Central memory CD4-positive, alpha-beta T cell (primary cell): ENCODE measurements around the gene GPI.
A peak's percentile ranks its signal among the peaks of the same experiment; 100 is the strongest.

Experiments
- DNase-seq: peaks from one replicate; pipeline ENCODE4 v3.0.0; 2022

The GPI gene

DNA sequence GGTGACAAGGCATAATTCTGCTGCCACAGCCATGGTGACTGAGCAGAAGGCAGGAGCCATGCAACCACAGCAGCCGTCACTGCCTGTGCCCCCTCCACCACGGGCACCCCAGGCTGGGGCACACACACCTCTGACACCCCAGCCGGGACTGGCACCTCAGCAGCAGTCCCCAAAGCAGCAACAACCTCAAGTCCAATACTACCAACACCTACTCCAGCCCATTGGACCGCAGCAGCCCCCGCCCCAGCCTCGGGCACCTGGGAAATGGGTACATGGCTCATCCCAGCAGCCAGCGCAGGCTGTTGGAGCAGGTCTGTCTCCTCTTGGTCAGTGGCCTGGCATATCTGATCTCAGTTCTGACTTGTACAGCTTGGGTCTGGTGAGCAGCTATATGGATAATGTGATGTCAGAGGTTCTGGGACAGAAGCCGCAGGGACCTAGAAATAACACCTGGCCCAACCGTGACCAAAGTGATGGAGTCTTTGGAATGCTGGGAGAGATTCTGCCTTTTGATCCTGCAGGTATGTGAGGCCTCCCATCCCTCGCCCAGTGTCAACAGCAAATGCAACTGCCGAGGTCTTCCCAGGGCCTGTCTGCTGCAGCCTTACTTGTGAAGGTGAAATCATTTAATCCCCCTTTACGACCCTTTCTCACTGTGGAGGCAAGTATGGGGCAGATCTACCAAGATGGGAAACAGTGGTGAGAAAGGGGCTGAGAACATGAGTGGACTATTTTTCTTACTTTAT is 22.9 kb upstream of the GPI start:
- no peak for DNase-seq

DNA sequence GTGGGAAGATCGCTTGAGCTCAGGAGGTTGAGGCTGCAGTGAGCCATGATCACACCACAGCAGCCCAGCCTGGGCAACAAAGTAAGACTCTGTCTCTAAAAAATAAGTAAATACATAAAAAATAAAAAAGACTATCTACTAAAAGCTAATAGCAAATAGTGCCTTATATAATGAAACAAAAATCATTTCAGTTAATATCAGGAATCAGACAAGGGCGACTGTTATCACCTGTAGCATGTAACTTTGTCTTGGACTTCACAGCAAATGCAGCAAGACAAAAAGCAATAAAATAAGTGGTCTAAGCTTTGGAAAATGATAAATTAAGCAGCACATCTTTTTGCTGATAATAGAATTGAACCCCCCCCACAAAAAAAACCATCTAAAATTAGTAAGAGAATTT is 21.2 kb upstream of the GPI start:
- no peak for DNase-seq

DNA sequence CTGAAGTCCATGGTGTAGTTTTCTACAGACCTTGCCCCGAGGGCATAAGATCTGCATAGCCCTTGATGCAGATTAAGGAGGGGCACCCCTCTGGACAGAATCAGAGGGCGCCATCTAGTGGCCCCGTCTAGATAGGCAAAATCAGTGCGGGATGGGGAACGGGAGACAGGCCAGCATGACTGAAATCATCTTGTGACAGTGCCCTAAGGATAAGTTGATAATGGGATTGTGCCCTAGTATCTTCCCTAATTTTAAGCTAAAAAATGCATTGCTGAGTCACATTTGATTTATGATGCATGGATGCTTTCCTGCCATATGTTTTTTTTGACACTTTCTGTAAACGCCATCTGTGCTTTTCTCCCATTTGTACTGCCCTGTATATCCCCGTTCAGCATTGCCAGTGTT is 19.0 kb upstream of the GPI start:
- peak; percentile 47 for DNase-seq

DNA sequence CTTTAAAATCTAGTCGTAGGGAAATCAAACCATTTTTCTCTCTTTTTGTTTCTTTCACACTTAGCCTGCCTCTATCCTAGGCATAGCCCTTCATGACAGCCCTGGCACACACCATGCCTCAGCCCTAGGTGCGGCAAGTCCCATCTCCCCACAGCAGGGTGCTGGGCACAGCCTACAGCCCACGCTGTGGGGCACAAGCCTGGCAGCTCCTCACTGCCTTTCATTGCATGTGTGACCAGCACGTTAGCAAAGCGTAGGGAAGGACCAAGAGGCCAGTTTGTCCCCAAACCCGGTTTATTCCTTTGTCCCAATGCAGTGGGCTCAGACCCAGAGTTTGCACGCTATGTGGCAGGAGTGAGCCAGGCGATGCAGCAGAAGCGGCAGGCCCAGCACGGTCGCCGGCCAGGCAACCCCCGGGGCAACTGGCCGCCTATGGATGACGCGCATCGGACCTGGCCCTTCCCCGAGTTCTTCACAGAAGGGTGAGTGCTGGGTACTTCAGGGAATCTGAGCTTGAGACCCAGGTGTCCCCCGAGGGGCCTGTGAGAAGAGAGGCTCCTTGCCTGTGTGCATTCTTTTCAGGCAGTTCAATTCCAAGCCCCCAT is 17.3 kb upstream of the GPI start:
- DNase-seq = no peak

DNA sequence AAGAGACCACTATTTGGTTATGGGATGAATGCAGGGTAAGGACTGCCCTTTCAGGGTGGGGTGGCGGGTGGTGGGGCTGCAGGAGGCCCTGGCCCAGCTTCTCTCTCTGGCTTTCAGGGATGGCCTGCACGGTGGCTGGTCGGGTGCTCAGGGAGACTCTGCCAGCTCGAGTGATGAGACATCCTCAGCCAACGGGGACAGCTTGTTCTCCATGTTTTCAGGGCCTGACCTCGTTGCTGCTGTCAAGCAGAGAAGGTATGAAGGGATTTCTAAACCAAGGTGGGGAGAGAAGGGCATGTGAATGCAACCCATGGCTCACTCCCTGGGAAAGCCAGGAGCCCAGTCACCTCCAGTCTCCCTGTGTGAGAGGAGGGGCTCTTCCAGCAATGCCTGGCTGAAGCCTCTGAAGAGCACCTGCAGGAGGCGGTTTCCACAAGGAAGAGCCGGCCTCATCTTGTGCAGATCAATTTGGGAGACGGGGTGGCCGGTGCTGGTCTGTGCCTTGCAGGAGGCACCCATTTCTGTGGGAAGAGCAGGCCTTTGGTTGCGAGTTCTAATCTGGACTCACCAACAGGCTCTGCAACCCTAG is 16.0 kb upstream of the GPI start:
- no peak for DNase-seq

DNA sequence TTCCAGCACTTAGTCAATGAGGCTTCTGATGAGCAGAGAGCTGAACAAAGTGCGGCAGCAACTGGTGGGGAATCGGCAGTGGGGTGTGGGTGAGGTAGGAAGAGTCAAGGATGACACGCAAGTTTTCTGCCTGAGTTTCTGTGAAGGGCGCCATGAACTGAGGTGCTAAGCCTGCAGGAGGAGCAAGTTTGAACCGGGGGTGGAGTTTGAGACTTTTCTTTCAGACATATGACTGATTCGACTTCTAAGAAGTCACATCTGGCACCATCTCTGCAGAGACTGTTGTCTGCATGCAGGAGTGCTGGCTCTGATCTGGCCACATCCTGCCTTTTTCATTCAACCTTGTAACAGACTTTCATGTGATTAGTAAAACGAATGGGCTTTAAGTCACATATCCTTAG is 14.8 kb upstream of the GPI start:
- peak; percentile 89 for DNase-seq

DNA sequence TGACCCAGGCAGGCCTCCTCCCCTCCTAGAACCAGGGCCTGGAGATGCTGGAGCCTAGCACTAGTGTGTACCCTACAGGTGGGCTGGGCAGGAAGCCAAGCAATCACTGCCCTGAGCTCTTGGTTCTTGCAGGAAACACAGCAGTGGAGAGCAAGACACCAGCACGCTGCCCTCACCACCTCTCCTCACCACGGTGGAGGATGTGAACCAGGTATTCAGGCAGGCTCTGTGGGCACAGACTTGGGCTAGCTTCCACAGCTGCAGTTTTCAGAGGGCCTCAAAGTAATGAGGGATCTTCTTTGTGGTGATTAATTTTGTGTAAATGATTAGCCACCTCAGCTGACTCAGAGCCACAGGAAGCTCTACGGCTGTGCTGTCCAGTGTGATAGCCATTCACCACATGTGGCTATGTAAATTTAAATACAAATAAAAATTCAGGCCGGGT is 13.6 kb upstream of the GPI start:
- no peak for DNase-seq

DNA sequence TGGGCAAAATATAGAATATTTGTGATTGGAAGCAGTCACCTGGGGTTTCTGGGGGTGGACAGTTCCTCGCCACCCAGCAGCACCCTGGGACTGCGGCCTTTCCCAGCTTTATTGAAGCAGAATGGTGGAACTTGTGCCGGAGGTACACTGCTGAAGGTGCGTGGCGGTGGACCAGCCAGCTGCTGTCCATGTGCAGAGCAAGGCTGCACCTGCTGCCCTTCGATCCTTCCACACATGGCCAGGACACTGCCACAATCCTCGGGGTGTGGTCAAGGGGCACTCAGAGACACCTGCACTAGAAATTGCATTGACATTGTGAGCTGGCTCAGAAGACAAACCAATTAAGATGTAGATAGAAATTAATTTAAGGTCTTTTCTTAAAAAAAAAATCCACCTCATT is 11.4 kb upstream of the GPI start:
- DNase-seq = no peak

DNA sequence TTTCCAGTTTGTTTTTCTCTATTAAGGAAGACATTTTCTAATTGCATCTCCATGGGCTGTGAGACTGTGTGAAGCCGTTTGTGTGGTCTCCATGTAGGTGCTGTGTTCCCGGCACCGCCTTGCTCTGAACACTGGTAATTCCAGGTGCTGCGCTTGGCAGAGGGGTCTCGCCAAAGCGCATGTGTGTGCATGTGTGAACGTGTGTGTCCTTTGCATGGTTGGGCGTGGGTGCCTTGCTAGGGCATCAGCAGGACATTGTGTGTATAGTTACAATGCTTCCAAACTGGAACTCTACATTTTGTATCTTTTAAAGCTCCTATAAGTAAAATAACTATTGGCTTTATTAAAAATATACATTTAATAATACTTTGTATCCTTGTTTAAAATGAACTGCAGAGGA is 9.8 kb upstream of the GPI start:
- DNase-seq = no peak

DNA sequence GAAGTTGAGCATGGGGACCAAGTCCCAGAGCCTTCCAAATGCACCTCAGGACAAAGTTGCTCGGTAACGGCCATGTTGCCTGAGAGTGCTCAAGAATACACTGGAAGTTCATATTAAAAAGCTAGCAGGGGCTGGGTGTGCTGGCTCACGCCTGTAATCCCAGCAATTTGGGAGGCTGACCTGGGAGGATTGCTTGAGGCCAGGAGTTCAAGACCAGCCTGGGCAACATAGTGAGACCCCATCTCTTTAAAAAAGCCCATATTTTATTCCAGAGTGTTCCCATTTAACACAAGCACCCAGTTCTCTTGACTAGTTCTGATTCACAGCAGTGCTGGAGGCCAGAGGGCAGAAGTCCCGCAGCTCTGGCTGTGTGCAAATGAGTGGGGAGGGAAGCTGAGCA is 8.1 kb upstream of the GPI start:
- no peak for DNase-seq

DNA sequence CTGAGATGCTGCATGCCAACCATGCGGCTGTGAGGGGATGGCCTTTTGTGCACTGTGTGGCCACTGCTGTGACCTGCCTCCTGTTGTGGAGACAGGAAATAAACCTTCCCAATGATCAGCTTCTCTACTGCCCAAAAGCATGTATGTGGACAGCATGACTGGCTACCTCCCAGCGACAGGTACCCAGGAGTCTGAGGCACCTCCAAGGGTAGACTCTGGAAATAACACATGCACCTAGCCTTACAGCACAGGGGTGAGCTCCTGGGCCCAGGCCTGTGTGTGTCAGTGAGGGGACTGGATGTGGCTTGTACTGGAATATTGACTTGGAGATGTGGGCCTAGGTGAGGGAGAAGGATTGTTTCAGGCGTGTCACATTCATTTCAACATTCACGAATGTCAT is 7.6 kb upstream of the GPI start:
- no peak for DNase-seq

DNA sequence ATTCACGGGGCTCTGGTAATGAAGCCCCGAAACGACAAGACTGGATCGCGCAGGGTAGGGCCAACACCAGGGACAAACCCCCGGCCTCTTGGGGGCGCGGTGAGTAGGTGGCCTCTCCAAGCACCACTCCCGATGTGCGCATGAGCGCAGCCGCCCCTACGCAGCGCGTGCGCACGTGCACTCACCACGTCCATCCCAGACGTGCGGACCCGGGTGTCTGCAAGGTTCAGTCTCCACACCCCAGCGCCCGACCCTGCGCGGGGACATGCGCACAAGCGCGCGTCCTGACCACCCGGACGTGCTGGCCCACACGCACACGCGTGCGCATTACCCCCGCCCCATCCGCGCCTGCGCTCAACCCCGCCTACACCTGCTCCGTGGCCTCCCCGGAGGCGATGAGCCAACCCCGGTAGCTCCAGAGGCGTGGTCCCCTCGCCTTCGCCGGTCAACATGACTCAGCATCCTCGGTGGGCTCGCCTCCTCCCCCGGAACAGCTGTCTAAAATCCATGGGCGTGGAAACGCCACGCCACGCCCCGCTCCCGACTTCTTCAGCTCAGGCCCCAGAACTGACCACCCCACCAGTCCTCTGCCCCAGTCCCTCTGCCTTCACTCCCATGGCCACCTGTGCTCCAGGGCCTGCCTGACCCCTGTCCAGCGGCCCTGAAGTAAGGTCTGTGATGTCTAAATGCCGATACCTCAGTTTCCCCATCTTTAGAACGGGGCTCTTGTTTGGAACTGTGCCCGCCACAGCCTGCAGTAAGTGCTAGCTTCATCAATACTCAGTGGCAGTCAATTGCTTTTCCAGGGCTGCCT is 5.6 kb upstream of the GPI start:
- peak; percentile 93 for DNase-seq

DNA sequence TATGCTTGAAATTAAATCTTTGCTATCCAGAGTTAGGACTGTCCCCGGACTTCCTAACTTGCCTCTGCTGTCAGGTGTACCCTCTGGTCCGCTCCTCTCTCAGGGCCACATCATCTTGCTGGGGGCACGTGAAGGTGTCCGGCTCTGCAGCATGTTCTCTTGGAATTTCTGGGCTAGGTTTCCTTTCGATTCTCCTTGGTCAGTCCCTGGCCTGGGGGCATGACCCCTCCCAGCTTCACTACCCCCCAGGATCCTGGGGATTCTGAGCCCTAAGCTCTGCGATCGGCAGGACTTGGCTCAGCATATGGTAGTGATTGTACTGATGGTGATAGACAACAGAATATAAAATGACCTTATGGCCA is 5.1 kb upstream of the GPI start:
- DNase-seq = no peak

DNA sequence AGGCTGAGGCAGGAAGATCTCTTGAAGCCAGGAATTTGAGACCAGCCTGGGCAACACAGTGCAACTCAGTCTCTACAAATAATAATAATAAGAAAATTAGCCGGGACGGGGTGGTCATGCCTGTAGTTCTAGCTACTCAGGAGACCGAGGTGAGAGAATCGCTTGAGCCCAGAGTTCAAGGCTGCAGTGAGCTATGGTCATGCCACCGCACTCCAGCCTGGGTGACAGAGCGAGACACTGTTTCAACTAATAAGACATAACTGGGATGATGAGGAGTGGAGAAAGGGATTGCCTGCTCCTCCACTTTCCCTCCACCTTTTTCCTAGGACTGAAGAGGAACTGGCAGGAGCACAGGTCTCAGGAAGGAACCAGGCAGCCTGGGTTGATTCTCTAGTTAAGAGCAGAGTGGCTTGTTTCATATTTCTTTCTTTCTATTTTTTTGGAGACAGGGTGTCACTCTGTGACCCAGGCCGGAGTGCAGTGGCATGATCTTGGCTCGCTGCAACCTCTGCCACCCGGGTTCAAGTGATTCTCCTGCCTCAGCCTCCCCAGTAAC is 4.6 kb upstream of the GPI start:
- DNase-seq = no peak

DNA sequence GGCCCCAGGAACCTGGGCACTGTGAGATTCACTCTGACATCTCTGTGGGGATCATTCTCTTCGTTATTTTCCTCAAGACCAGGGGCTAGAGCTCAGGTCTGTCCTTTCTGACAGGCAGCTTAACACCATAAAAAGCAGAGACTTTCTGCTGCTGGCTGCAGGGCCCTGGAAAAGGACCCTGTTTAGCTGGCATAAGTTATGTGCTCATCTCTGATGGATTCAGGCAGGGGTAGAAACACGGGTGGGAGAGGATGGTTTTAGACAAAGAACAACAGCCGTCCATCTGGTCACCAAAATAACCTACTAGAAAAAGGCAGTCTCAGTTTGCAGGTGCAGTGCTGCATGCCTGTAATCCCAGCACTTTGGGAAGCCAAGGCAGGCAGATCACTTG is 2.3 kb upstream of the GPI start:
- no peak for DNase-seq

DNA sequence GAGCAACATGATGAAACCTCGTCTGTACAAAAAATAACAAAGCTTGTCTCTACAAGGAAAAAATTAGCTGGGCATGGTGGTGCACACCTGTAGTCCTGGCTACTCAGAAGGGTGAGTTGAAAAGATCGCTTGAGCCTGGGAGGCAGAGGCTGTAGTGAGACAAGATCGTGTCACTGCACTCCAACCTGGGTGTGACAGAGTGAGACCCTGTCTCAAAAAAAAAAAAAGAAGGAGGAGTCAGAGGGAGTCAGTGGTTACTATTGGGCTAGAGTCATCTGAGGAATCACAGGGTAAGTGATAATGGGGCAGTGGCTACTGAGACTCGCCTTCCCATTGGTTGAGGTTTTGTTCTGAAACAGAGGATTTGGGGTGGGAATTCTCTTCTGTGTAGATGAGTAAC is 1.9 kb upstream of the GPI start:
- DNase-seq = no peak

DNA sequence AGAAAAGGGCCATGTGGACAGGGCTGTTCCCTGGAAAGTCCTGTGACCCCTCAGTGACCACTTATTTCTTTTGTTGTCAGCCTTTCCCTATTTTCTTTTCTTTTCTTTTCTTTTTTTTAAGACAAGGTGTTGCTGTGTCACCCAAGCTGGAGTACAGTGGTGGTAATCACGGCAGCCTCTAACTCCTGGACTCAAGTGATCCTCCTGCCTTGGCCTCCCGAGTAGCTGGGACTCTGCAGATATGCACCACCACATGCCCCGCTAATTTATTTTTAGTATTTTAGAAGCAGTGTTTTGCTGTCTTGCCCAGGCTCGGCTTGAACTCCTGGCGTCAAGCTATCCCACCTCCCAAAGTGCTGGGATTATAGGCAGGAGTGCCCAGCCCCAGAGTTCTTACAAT is 1.1 kb upstream of the GPI start:
- no peak for DNase-seq

DNA sequence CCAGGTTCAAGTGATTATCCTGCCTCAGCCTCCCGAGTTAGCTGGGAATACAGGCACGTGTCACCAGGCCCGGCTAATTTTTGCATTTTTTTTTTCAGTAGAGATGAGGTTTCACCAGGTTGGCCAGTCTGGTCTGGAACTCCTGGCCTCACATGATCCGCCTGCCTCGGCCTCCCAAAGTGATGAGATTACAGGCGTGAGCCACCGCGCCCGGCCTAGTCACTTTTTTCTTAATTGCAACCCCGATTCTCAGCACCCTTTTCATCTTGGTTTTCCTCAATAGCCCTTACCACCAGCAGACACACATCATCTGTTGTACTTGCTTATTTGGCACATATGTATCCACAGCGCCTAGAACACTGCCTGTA is 550 bp upstream of the GPI start:
- DNase-seq = no peak

DNA sequence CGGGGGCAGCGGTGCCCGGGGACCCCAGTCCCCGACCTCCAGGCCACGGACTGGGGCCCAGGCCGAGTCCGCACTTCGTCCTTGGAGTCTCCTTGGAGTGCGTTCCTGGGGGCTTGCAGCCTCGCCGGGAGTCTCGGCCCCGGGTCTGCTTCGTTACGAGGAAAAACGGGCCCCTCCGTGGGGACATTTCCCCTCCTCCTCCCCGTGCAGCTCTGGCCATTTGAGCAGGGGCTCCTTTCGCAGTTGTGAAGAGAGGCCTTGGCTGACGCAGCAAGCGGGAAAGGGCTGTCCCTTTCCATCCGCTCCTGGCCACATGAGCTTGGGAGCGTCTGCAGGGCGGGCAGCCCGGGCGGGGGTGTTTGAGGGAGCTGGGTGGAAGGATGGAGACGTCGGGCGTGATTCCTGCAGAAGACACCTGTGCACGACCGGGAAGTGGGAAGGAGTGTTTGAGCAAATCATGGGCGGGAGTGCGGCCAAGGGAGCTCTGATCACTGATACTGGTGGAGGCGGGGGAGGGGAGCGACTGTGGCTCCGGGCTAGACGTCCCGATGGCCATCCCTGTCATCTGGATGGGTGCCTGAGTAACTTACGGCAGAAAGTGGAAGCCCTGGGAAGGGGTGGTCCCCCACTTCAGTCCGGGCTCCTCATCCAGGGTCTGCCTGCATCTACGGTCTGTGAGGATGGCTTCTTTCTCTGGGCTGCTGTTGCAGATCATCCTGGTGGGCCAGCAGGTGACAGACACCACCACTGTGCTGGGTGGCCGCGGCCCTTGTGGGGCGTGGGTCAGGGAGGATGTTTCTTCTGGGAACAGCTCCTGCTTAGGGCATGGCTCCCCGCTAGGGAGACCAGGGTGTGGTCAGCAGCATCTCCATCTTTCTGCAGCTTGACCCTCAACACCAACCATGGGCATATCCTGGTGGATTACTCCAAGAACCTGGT is 736 bp downstream of the GPI start:
- no peak for DNase-seq

DNA sequence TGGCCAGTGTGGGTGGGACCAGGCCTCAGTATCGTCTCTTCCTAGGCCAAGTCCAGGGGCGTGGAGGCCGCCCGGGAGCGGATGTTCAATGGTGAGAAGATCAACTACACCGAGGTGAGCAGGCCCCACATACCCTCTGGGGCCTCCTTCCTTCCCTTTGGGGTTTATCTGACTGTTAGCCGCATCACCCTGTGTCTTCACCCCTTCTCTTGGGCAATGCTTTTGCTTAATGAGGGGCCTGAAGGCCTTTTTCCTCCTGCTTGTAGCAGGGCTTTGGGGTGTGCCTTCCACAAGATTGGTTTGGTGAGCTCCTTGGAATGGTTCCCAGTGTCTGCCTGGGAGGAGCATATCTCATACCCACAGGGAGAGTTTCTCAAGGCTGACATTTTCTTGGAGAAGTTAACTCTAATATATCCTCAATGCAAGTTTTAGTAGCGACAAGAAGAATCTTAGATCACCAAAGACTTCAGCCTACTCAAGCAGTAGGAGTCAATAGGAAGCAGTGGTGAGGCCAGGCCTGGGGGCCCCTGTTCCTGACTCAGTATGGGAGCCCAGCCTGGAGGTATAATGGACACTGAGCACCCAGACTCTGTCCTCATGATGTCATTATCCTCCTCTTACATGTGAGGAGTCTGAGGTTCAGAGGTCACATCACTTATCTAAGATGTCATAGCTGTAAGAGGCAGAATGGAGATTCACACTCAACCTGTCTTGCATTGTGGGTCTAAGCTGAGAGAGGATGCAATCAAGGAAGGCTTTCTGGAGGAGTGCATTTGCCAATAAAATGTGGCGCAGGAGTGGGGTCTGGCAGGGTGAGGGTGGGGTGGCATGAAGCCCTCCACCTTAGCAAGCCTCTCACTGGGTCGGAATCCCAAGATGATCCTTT is 2.0 kb downstream of the GPI start:
- no peak for DNase-seq

DNA sequence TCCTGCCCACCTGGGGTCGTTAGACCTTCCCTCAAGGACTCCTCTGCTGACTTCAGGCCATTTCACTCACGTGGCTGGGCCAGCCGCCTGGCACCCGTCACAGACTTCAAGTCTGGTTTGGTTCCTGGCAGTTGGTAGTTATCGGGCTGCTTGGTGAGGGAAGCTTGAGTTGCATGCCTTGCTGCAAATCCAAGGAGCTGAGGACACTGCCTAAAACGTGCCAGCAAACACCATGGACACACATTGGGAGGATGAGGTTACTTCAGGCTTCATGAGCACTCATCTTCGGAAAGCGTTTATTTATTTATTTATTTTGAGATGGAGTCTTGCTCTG is 2.6 kb downstream of the GPI start:
- no peak for DNase-seq
